GM04503 (cell line): ENCODE results near the gene CCDC183.
"Not testable (repeated sequence)": the region's sequence is repeated elsewhere in the genome, so short reads cannot be mapped to it uniquely, and the experiment has no call there.

Source experiments
- DNase-seq: peaks from one replicate; pipeline ENCODE4 v3.0.0-alpha.2; 2012; ENCODE audit warnings: low read depth

The CCDC183 gene

GRCh38 chr9:136796238-136796774 lies at the start of gene CCDC183:
CCDC183 (plus strand) TSS chr9:136796338; CDS start chr9:136796398, 60 bp downstream.
- no peak for DNase-seq

- DNase-seq: no peak
These were observed 49.5 kb upstream of the CCDC183 start for GRCh38 chr9:136746621-136747020.

DNA sequence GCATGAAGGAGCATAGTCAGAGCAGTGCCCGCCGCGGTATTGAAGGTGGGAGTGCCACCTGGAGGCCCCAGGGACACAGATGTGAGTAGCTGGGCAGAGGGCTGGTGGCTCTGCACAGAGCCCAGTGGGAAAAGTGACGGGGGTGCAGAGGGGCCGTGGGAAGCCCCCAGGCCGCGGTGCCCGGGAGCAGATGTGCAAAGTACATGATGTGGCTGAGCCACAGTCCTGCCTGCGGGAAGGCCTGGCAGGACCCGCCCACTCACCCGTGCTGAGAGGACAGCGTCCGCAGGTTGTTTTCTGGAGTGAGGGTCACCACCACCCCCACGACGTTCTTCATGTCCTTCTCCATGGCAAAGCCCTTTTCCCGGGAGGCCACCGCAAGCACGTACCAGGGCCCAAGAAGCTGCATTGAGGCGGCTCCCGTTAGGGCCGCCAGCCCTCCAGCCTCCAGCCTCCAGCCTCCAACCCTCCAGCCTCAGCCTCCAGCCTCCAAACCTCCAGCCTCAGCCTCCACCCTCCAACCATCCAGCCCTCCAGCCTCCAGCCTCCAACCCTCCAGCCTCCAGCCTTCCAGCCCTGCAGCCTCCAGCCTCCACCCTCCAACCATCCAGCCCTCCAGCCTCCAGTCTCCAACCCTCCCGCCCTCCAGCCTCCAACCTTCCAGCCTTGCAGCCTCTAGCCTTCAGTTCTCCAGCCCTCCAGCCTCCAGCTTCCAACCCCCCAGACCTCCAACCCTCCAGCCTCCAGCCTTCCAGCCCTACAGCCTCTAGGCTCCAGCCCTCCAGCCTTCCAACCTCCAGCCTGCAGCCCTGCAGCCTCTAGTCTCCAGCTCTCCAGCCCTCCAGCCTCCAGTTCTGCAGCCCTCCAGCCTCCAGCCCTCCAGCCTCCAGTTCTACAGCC lies 48.7 kb upstream of the CCDC183 start:
- no peak for DNase-seq

GRCh38 chr9:136748201-136748600 lies 47.9 kb upstream of the CCDC183 start, which contains the start of gene LCN6:
LCN6 (minus strand) TSS chr9:136748525; CDS start chr9:136748483, 42 bp downstream.
- DNase-seq: no peak

GRCh38 chr9:136748666-136749611 lies 47.2 kb upstream of the CCDC183 start:
- DNase-seq: no peak

GRCh38 chr9:136750526-136750925 lies 45.6 kb upstream of the CCDC183 start:
- DNase-seq: no peak

DNA sequence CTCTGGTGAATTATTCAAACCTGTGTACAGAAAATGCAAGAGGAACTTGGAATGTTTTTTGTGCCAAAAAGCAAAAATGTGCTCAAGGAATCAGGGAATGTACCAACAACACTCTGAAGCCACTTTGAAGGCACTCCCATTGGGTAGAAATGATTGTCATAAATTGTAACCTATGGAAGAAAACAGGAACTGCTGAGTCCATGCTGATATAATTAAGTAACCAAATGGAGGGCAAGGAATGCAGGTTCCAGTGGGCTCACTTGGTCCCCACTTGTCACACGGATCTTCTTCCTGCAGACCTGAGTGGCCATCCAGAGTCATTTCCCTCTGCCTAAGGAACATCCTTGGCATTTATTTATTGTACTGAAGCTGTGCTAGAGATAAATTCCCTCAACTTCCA lies 44.9 kb upstream of the CCDC183 start:
- no peak for DNase-seq

- DNase-seq: no peak
These were observed 44.3 kb upstream of the CCDC183 start for GRCh38 chr9:136751814-136752213.

GRCh38 chr9:136753371-136754058 lies 42.6 kb upstream of the CCDC183 start:
- DNase-seq: no peak

DNA sequence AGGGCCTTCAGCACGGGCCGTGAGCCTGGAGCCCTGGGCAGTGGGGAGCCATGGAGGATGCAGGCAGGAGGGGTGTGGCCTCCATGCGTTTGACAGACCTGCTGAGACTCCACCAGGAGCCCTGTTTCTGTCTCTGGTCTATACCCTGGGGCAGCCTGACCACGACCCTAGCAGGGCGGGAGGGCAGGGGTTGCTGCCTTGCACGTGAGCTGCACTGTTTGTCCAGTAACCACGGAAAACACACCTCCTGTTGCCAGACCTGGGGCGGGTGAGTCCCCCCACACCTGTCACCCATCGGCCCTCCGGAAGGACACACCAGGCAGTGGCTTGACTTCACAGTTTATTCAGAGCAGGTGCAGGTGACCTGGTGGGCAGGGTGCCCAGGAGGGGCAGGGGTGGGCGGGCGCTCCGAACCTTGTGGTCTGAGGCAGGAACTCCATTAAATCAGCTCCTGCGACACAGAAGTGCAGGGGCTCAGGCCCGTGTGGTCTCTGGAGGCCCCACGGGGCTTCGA lies 42.0 kb upstream of the CCDC183 start:
- no peak for DNase-seq

DNA sequence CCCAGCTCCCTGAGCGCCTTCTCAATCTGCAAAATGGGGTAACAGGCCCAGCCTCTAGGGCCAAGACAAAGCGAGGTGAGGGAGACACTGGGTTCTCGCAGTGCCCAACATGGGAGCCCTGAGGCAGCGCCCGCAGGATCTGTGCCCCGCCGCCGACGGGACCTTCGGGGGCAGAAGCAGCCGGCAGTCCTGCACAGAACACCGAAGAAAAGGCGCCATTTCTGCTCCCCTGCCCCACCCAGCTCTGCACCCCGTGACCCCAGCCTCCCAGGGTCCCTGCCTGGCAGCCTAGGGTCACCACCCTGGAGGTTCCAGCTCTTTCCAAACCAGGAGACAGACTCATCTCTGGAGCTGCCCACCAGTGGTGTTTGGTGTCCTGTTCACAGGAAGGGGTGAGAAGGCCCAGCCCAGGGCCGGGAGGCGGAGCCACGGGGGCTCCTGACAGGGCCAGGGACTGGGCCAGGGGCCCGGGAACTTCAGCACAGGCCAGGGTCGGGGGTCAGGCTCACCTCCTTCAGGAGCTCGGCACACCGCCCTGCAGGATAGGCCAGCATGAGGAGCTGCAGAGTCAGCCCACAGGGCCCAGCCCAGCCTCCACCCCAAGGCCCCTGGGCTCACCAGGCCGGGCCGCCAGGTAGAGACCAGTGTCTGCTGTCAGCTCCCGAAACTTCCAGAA lies 41.4 kb upstream of the CCDC183 start:
- DNase-seq: no peak

DNA sequence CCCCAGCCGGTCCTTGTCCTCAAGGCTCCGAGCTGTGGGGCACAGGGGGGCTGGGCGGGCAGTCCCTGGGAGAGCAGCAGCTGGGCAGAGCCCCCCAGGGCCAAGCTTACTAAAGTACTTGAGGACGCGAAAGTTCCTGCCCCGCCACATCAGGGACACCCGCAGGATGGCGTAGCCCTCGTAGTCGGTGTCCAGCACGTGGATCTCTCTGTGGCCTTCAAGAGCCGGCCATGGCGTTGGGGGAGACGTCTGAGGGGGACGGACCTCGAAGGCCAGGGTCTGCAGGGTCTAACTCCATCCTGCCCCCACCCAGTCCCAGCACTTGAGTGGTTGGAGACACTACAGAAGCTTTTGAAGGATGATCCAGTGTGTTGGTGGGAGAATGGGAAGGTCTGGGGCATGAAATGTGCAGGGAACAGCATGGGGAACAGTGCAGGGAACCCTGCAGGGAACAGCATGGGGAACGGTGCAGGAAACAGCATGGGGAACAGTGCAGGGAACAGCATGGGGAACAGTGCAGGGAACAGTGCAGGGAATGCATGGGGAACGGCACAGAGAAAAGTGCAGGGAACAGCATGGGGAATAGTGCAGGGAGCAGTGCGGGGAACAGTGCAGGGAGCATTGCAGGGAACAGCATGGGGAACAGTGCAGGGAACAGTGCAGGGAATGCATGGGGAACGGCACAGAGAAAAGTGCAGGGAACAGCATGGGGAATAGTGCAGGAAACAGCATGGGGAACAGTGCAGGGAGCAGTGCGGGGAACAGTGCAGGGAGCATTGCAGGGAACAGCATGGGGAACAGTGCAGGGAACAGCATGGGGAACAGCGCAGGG lies 40.6 kb upstream of the CCDC183 start:
- DNase-seq: not testable (repeated sequence)

GRCh38 chr9:136756134-136756438 lies 40.1 kb upstream of the CCDC183 start:
- no peak for DNase-seq

GRCh38 chr9:136756836-136757235 lies 39.3 kb upstream of the CCDC183 start:
- no peak for DNase-seq

DNA sequence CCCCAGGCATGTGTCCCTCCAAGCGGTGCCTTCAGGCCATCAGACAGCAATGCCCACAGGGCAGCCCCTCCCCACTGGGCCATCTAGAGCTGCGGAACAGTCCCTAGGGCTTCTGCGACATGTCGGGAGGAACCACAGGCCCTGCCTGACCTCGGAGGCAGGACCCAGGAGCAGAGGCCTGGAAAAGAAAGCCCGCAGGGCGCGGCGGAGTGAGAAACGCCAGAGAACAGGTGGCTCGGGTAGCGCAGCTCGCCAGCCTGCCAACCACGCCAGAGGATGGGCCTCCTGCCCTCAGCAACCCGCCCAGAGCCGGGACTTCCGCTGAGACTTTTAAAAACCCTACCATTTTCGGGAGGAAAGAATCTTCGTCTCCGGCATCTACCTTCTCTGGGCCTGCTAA lies 38.8 kb upstream of the CCDC183 start:
- no peak for DNase-seq

- DNase-seq: no peak
These were observed 38.4 kb upstream of the CCDC183 start for GRCh38 chr9:136757751-136758140.

DNA sequence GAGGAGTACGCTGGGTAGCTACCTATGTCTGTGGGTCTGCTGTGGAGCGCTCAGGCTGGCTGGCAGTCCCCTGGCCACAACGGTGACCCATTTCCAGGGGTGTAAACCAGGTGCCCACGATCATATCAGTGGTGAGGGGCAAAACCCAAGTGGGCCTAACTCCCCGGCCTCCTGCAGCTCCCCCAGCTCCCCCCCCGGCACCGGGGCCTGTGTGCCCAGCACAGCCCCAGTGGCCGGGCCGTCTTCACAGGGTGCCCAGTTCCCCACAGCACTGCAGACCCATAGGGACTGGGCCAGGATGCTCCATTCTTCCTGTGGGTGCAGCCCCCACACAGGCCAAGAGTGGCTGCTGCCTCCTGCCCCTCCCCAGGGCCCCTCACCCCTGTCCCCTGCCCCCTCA lies 37.1 kb upstream of the CCDC183 start:
- DNase-seq: no peak

DNA sequence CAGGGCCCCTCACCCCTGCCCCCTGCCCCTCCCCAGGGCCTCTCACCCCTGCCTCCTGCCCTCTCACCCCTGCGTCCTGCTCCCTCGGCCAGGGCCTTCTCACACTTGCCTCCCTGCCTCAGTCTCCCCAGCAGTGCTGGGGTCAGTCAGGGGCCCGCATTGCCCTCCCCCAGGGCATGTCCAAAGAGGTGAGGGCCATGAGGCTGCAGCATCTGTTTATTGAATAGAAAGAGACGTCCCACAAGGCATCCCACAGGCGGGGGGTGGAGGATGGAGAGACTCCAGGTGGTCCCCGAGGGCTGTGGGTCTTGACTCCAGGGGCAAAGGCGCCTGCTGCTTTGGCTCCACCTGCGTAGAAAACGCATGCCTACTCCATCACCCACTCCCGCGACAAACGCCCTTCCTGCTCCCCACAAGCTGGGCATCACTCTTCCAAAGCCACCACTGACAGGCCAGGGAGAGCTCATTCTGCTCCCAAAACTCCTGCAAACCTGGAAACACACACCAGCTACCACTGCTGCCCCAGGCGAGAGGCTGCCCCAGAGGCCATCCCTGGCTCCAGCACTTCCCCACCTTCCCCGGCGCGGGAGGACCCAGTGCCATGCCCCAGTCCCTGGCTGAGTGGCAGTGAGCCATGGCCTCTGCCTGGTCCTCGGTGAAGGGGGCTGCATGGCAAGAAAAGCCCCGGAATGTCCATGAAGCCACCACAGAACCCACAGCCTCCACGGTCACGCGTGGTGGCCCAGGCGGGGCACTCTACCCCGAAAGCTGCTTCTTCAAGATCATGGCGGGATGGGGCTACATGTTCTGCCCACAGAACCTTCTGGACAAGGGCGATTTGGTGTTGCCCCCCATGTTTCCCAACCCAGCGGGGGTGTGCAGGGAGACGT lies 36.5 kb upstream of the CCDC183 start:
- DNase-seq: no peak

DNA sequence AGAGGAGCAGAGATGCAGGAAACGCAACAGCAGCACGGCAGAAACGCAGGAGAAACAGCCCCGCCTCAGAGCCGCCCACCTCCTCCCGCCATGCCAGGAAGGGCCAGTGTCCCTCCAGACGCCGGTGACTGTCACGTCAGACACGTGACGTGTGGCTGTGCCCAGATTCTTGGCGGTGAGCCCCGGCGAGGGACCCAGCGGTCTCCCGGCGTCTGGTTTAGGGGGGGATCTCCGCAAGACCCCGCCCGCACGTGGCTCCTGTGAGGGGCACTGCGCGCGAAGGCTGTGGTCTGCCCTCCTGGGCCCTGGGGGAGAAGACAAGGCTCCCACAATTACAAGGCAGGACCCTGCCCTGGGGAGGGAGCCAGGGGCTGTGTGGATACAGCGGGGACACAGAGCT lies 35.7 kb upstream of the CCDC183 start:
- no peak for DNase-seq
